IMR-90 (cell line): ENCODE results near the gene CCHCR1. TPM values are rescaled to one million over a fixed set of nuclear protein-coding genes. Genes with fewer than 3 reads are reported as not detected.

ENCODE experiments used
- ATAC-seq: fragments of 200-7000 bp; cut with Tn5 transposase; 2 replicates; pipeline ENCODE4 v1.9.1; 2020; ENCODE audit warnings: low read depth, mild to moderate bottlenecking, moderate library complexity
- BruUV-seq: library from RNA; stranded (reverse); fragments of 400-500 nt; replicated peaks from 2 replicates; lab custom pipeline; 2021; lab: Mats Ljungman, UMichigan
- CTCF ChIA-PET: fragments of 300-600 bp; formaldehyde crosslinking; extraction: SDS; loops from one replicate; lab custom pipeline; 2021; ENCODE audit warnings: antibody characterized with exemption; lab: Yijun Ruan, JAX
- POLR2A ChIA-PET: fragments of 300-600 bp; sonication (Branson Sonifier 250); formaldehyde crosslinking; loops from one replicate; lab custom pipeline; 2022; ENCODE audit warnings: antibody characterized with exemption; ENCODE audit not compliant: unreplicated experiment; lab: Charles Lee
- DNase-seq: peaks from one replicate; pipeline ENCODE4 v3.0.0; 2013
- H2AFZ ChIP-seq: replicated peaks from 2 replicates; pipeline ENCODE3; 2013; ENCODE audit warnings: low read length, mild to moderate bottlenecking; ENCODE audit not compliant: poor library complexity
- H2AK5ac ChIP-seq: 2 replicates; pipeline ENCODE4 v1.6.1; 2013; ENCODE audit warnings: low read depth, low read length, inconsistent platforms
- H2AK9ac ChIP-seq: replicated peaks from 2 replicates; pipeline ENCODE3; 2013; ENCODE audit warnings: mild to moderate bottlenecking, low read depth, low read length, moderate library complexity; ENCODE audit not compliant: poor library complexity
- H2BK120ac ChIP-seq: 2 replicates; pipeline ENCODE4 v1.6.1; 2013; ENCODE audit warnings: low read depth, low read length, inconsistent platforms
- H2BK15ac ChIP-seq: 3 replicates; pipeline ENCODE4 v1.6.1; 2013; ENCODE audit warnings: low read depth, low read length, inconsistent platforms
- H2BK20ac ChIP-seq: 2 replicates; pipeline ENCODE4 v1.6.1; 2013; ENCODE audit warnings: low read depth, mild to moderate bottlenecking, inconsistent platforms, low read length, moderate library complexity
- H2BK5ac ChIP-seq: 2 replicates; pipeline ENCODE4 v1.6.1; 2013; ENCODE audit warnings: mild to moderate bottlenecking, low read depth, low read length, inconsistent platforms; ENCODE audit not compliant: poor library complexity, severe bottlenecking
- H3K14ac ChIP-seq: replicated peaks from 2 replicates; pipeline ENCODE4 v1.6.1; 2013; ENCODE audit warnings: low read depth, low read length, inconsistent platforms
- H3K18ac ChIP-seq: 2 replicates; pipeline ENCODE4 v1.6.1; 2013; ENCODE audit warnings: low read depth, low read length, control low read depth
- H3K23ac ChIP-seq: 2 replicates; pipeline ENCODE4 v1.6.1; 2013; ENCODE audit warnings: low read depth, low read length, inconsistent platforms
- H3K27ac ChIP-seq: 2 replicates; pipeline ENCODE4 v1.5.1; 2013; ENCODE audit warnings: mild to moderate bottlenecking, control low read depth, low read length; ENCODE audit not compliant: insufficient read depth
- H3K27me3 ChIP-seq: 2 replicates; pipeline ENCODE4 v1.6.1; 2013; ENCODE audit warnings: low read length; ENCODE audit not compliant: control insufficient read depth, insufficient read depth
- H3K36me3 ChIP-seq: 2 replicates; pipeline ENCODE4 v1.6.1; 2013; ENCODE audit warnings: low read length, mixed read lengths; ENCODE audit not compliant: control insufficient read depth, insufficient read depth
- H3K4ac ChIP-seq: 2 replicates; pipeline ENCODE4 v1.6.1; 2013; ENCODE audit warnings: low read depth, low read length, inconsistent platforms
- H3K4me1 ChIP-seq: 2 replicates; pipeline ENCODE4 v1.6.1; 2013; ENCODE audit warnings: low read length, mixed read lengths; ENCODE audit not compliant: control insufficient read depth, insufficient read depth
- H3K4me2 ChIP-seq: 2 replicates; pipeline ENCODE4 v1.6.1; 2013; ENCODE audit warnings: low read depth, mild to moderate bottlenecking, control low read depth, low read length, moderate library complexity
- H3K4me3 ChIP-seq: 2 replicates; pipeline ENCODE4 v1.5.1; 2013; ENCODE audit warnings: low read depth, mild to moderate bottlenecking, control low read depth, low read length, moderate library complexity; ENCODE audit not compliant: insufficient read depth
- H3K56ac ChIP-seq: 2 replicates; pipeline ENCODE4 v1.6.1; 2013; ENCODE audit warnings: low read length, inconsistent platforms; ENCODE audit not compliant: insufficient read depth; ENCODE audit errors: extremely low read depth
- H3K79me1 ChIP-seq, 2 experiments: 2 replicates each; pipeline ENCODE4 v1.6.1; 2013; ENCODE audit warnings: low read length in 2 of 2, inconsistent platforms in 1 of 2, low read depth in 1 of 2
- H3K9ac ChIP-seq: 2 replicates; pipeline ENCODE4 v1.6.1; 2013; ENCODE audit warnings: low read depth, low read length, control low read depth
- H3K9me1 ChIP-seq: 2 replicates; pipeline ENCODE4 v1.6.1; 2013; ENCODE audit warnings: low read length, inconsistent platforms; ENCODE audit not compliant: insufficient read depth
- H3K9me3 ChIP-seq: 2 replicates; pipeline ENCODE4 v1.6.1; 2013; ENCODE audit warnings: low read length; ENCODE audit not compliant: control insufficient read depth, insufficient read depth
- H4K20me1 ChIP-seq: 2 replicates; pipeline ENCODE4 v1.6.1; 2013; ENCODE audit warnings: low read length, inconsistent platforms; ENCODE audit not compliant: insufficient read depth
- H4K5ac ChIP-seq: 2 replicates; pipeline ENCODE4 v1.6.1; 2013; ENCODE audit warnings: mild to moderate bottlenecking, low read depth, low read length, control low read depth
- H4K8ac ChIP-seq, 2 experiments: 2 replicates each; pipeline ENCODE4 v1.6.1; 2013; ENCODE audit warnings: low read depth in 2 of 2, low read length in 2 of 2, control low read depth in 1 of 2, inconsistent platforms in 1 of 2
- H4K91ac ChIP-seq: 2 replicates; pipeline ENCODE4 v1.6.1; 2013; ENCODE audit warnings: low read depth, low read length, inconsistent platforms; ENCODE audit not compliant: insufficient read depth
- BHLHE40 ChIP-seq: fragments of 150-350 bp; IDR thresholded peaks from 2 replicates; pipeline ENCODE4 v1.6.1; 2016; ENCODE audit warnings: mild to moderate bottlenecking, low read depth, low read length
- CEBPB ChIP-seq: IDR thresholded peaks from 2 replicates; pipeline ENCODE4 v1.6.1; 2012; ENCODE audit warnings: low read depth, low read length, improper control_type of control experiment
- CHD1 ChIP-seq: IDR thresholded peaks from 2 replicates; pipeline ENCODE4 v1.6.1; 2012; ENCODE audit warnings: low read depth, low read length, improper control_type of control experiment
- CTCF ChIP-seq: conservative IDR thresholded peaks from 2 replicates; pipeline ENCODE4 v1.5.1; 2012; ENCODE audit warnings: mild to moderate bottlenecking, low read depth, low read length, improper control_type of control experiment
- ELK1 ChIP-seq: fragments of 150-350 bp; IDR thresholded peaks from 2 replicates; pipeline ENCODE4 v1.6.1; 2016; ENCODE audit warnings: low read depth, mild to moderate bottlenecking, low read length, moderate library complexity, borderline replicate concordance
- FOS ChIP-seq: fragments of 150-350 bp; IDR thresholded peaks from 2 replicates; pipeline ENCODE4 v1.6.1; 2016; ENCODE audit warnings: low read depth, low read length
- MAFK ChIP-seq: IDR thresholded peaks from 2 replicates; pipeline ENCODE4 v1.6.1; 2012; ENCODE audit warnings: low read depth, low read length, improper control_type of control experiment
- MAZ ChIP-seq: IDR thresholded peaks from 2 replicates; pipeline ENCODE4 v1.6.1; 2012; ENCODE audit warnings: low read depth, mild to moderate bottlenecking, low read length, improper control_type of control experiment, moderate library complexity, borderline replicate concordance
- MXI1 ChIP-seq: IDR thresholded peaks from 2 replicates; pipeline ENCODE4 v1.6.1; 2012; ENCODE audit warnings: low read depth, mild to moderate bottlenecking, low read length, moderate library complexity, borderline replicate concordance
- NFE2L2 ChIP-seq: fragments of 150-350 bp; IDR thresholded peaks from 2 replicates; pipeline ENCODE4 v1.6.1; 2016; ENCODE audit warnings: low read depth, mild to moderate bottlenecking, low read length
- POLR2A ChIP-seq: IDR thresholded peaks from 2 replicates; pipeline ENCODE4 v1.6.1; 2012; ENCODE audit warnings: mild to moderate bottlenecking, low read depth, low read length
- RAD21 ChIP-seq: IDR thresholded peaks from 2 replicates; pipeline ENCODE4 v1.6.1; 2012; ENCODE audit warnings: low read length, improper control_type of control experiment
- RCOR1 ChIP-seq: IDR thresholded peaks from 2 replicates; pipeline ENCODE4 v1.6.1; 2012; ENCODE audit warnings: mild to moderate bottlenecking, low read length, improper control_type of control experiment; ENCODE audit not compliant: insufficient replicate concordance
- RFX5 ChIP-seq: IDR thresholded peaks from 2 replicates; pipeline ENCODE4 v1.8.0; 2012; ENCODE audit warnings: low read depth, mild to moderate bottlenecking, low read length, moderate library complexity
- SMC3 ChIP-seq: fragments of 150-350 bp; IDR thresholded peaks from 2 replicates; pipeline ENCODE4 v1.6.1; 2016; ENCODE audit warnings: low read depth, mild to moderate bottlenecking, antibody characterized with exemption, low read length, moderate library complexity
- USF2 ChIP-seq: fragments of 150-350 bp; IDR thresholded peaks from 2 replicates; pipeline ENCODE4 v1.6.1; 2017; ENCODE audit warnings: mild to moderate bottlenecking, antibody characterized with exemption, low read length, low read depth
- WGBS, 2 experiments: methylation state at CpG; one replicate each; pipeline versions ENCODE4 v1.1.5 to v1.1.7; 2013; ENCODE audit warnings: missing lambda C conversion rate in 2 of 2; ENCODE audit not compliant: insufficient read length in 1 of 2; ENCODE audit errors: extremely low coverage in 2 of 2; 5-methylcytosine and 5-hydroxymethylcytosine counted together
- dilution Hi-C: fragments of 300-500 bp; cut with HindIII; formaldehyde crosslinking; loops from one replicate; pipeline ENCODE4 v1.14.3; 2018; ENCODE audit warnings: low sequenced_read_pairs; ENCODE audit not compliant: unreplicated experiment
- in situ Hi-C: fragments of 300-500 bp; cut with MboI; formaldehyde crosslinking; loops from 3 replicates; pipeline ENCODE4 v1.14.3; 2019; ENCODE audit warnings: low sequenced_read_pairs, inconsistent platforms, mixed read lengths
- intact Hi-C: fragments of 100-400 bp; cut with micrococcal nuclease; formaldehyde crosslinking; loops from 2 replicates; pipeline ENCODE4 v1.10.0; 2022
- polyA plus RNA-seq, 3 experiments: library from polyadenylated mRNA; depleted of rRNA; stranded (reverse); fragments of >200 nt; gene quantifications; 2 replicates each; pipeline ENCODE4 v1.2.3, GENCODE V29; 2012; ENCODE audit warnings: low replicate concordance in 1 of 3
- total RNA-seq: library from RNA; depleted of rRNA; stranded (reverse); fragments of >200 nt; gene quantifications from 2 replicates; pipeline ENCODE4 v1.2.3, GENCODE V29; 2012

The CCHCR1 gene
- total and polyA plus RNA-seq, 2 of the 4 experiments (the other 2 are of a cell fraction): 13.1 to 22.0 TPM

- intact Hi-C loops: no loop called here
- ChIA-PET POLR2A (interaction anchor here (0.6 kb wide), 1 partner anchor 32 kb away, joined by 3 read pairs; no protein-coding TSS in a partner anchor), CTCF (no interaction called here)
- H3K27ac ChIP-seq: no peak overlapping the region
- no peak overlapping the region for H3K14ac ChIP-seq
- H3K9me1 ChIP-seq: no peaks in the 10 kb centered on the region
- H4K8ac ChIP-seq: no peak overlapping the region
- dilution Hi-C loops: no loop called here
- WGBS, 2 experiments: no CpG with 5 or more reads among the region's 3 CpGs
- no peaks in the 10 kb centered on the region for H3K4me1 ChIP-seq
- no peaks in the 10 kb centered on the region for H3K79me1 ChIP-seq
- no peak for DNase-seq
- in situ Hi-C loops: no loop called here
- TF ChIP-seq FOS (no peak), RCOR1 (no peak), MAFK (no peak), RAD21 (no peak), CTCF (no peak), BHLHE40 (no peak), CHD1 (no peak), ELK1 (no peak), USF2 (no peak), SMC3 (no peak), MAZ (no peak), NFE2L2 (no peak), POLR2A (no peak), RFX5 (no peak), MXI1 (no peak), CEBPB (no peak)
- H4K5ac ChIP-seq: no peak overlapping the region
- H3K9ac ChIP-seq: no peak overlapping the region
- no peak overlapping the region for H2BK5ac ChIP-seq
- H4K91ac ChIP-seq: no peak overlapping the region
- H3K23ac ChIP-seq: no peak overlapping the region
- no peak for ATAC-seq
- H3K36me3 ChIP-seq: no peaks in the 10 kb centered on the region
- H3K9me3 ChIP-seq: no peaks in the 10 kb centered on the region
- H4K20me1 ChIP-seq: no peaks in the 10 kb centered on the region; the same call in 1 of the 2 replicates
- H2BK15ac ChIP-seq: no peak overlapping the region
- H3K4me2 ChIP-seq: no peak overlapping the region
- H3K4me3 ChIP-seq: no peak overlapping the region
- peaks cover 11% of the 10 kb centered on the region for H3K27me3 ChIP-seq
- no peak overlapping the region for H3K18ac ChIP-seq
- no peak overlapping the region for H3K56ac ChIP-seq
- H2AK9ac ChIP-seq: no peak overlapping the region
- no TSS peak for BruUV-seq
- H2BK20ac ChIP-seq: no peak overlapping the region
- no peak overlapping the region for H2AK5ac ChIP-seq
- no peak overlapping the region for H3K4ac ChIP-seq
- no peak overlapping the region for H2AFZ ChIP-seq
- H2BK120ac ChIP-seq: no peak overlapping the region
These were observed 26.0 kb downstream of the CCHCR1 start for GRCh38 chr6:31131595-31131994.
